HG02678 (cell line): ENCODE measurements around the gene HLA-DOA.
A peak's percentile ranks its signal among the peaks of the same experiment; 100 is the strongest.

ENCODE experiments used
- ATAC-seq: cut with Tn5 transposase; IDR thresholded peaks from one replicate; pipeline ENCODE4 v1.9.1; 2021; ENCODE audit warnings: mild to moderate bottlenecking, moderate library complexity; ENCODE audit not compliant: unreplicated experiment

HLA-DOA gene

DNA sequence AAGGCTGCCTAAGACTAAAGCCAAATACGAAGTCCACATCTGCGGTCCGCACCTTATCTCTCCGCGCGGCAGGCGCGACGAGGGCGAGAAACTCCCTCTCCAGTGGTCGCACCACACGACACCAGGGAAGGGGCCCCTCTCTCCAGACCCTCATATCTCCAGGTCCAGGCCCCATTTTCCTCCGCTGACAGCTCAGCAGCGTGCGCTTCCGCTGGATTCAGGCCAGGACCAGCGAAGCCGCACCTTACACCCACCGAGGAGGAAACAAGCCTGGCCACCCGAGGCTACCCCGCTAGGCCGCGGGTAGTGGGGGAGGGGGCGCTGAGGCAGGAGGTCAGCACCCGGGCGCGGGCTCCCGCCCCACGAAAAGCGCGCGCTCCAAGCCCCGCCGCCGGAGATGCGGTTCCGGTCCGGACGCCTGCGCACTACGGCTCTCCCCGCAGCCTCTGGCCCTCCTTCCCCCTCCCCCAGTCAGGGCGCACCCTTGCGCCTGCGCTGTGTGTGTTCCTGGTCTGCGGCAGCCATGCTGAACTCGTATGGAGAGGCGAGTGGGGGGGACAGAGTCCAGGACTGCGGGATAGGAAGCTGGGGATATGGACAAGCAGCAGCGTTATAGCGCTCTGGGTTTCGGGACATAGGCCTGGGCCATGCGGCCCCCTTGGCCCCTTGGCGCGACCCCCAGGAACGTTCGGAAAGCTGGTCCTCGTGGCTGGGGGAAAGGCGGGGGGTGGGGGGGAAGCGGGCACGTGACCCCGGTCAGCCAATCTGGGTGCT lies 41.1 kb downstream of the HLA-DOA start, which contains the start of gene BRD2:
Gene BRD2 (plus strand): TSS at position 502 of the 774 bp plus-strand sequence. CDS start 4,305 bp downstream, outside the sequence.
- peak; percentile 41 for ATAC-seq

DNA sequence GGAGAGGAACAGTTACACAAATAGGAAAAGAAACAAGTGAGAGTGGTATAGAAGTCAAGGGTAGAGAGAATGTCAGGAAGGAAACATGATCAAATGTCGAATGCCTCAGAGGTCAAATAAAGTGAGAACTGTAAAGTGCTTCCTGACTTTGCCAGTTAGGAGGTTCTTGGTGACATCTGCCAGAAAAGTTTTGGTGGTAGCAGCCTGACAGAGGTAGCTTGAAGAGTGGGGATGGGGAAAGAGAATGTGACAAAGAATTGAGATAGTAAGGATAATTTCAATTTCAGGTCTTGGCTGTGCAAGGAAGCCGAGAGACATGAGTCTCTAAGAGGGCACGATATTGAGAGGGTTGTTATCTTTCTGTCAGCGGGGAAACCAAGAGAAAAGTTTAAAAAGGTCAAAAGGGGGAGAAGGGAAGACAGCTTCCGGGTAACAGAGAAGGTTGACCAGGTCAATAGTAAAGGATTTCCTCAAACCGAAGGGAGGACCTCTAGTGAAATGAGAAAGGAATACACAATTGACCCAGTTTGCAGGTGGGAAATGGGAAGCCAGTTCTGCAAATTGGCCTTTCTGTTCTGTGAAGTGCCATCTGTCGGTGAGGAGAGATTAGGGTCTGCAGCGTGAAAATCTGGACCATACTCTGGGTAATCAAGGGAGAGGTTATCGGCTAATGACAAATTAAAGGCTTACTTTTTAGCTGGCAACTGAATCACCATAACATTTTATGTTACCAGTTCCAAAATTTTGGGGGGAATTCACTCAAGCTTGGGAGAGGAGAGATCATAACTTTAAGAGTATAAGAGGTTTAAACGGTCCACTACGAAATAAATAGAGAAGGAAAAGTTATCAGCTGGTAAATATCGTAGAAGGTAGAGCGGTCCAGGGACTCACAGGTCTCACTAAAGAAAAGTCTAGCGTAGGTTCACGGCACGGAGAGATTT lies 42.0 kb downstream of the HLA-DOA start:
- no peak for ATAC-seq

DNA sequence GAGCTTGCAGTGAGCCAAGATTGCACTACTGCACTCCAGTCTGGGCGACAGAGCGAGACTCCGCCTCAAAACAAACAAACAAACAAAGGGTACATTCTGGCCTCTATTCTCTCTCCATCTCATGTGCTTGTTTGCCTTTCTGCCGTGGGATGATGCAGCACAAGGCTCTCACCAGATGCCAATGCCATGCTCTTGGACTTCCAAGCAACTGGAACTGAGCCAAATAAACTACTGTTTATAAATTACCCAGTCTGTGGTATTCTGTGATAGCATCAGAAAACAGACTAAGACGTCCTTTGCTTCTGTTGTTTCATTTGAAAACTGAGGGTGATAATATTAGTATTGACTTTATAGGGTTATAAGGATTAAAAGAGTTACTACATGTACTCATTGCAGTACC lies 44.6 kb downstream of the HLA-DOA start:
- no peak for ATAC-seq

DNA sequence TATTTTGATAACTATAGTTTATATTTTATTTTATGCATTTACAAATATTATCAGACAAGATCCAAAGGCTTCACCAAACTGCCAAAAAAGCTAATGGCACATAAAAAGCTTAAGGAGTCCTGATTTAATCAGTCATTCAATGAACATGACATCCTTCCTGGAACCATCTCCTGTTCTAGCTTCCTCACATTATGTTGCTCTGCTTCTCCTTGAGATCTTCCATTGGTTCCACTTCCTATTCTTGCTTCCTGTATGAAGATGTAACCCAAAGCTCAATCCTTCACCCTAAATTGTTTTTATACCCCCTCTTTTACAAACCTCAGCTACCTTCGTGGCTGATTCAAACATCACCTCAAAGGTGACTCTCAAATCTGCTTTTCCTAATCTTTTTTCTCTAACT lies 45.5 kb downstream of the HLA-DOA start:
- ATAC-seq, result no peak

DNA sequence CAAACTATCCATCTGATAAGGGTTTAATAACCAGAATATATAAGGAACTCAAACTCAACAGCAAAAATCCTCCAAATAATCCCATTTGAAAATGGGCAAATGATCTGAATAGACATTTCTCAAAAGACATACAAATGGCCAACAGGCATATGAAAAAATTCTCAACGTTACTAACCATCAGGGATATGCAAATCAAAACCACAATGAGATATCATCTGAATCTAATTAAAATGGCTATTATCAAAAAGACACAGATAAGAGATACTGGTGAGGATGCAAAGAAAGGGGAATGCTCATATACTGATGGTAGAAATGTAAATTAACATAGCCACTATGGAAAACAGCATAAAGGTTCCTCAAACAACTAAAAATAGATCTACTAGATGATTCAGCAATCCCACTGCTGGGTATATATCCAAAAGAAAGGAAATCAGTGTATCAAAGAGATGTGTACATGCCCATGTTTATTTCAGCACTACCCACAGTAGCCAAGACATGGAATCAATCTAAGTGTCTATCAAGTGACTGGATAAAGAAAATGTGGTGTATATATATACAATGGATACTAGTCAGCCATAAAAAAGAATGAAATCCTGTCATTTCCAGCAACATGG lies 47.1 kb downstream of the HLA-DOA start:
- ATAC-seq, result no peak

DNA sequence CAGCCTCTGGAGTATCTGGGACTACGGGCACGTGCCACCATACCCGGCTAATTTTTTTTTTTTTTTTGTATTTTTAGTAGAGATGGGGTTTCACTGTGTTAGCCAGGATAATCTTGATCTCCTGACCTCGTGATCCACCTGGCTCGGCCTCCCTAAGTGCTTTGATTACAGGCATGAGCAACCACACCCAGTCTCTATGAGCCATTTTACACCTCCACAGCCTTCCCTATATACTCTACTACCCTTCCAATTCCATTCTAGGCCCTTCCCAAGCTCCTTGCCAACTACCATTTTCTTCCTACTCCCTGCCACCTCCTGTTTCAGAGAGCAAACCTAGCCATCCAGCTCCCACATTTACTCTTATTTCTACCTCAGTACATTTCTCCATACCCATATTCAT lies 48.8 kb downstream of the HLA-DOA start:
- ATAC-seq, result no peak

DNA sequence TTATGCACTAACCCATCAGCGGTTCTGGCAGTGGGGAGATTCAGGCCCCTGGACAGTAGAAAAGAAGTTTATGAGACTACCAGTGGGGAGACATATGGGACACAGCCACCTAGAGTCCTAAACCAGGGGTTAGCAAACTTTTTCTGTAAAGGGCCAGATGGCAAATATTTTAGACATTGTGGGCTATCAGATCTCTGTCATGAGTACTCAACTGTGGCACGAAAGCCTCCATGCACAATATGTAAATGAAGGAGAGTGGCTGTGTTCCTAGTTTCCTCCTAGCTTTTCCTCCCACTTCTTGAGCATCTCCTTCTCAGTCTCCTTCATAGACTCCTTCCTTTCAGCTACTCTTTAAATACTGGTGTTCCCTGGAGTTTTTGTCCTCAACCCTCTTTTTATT lies 53.2 kb downstream of the HLA-DOA start:
- no peak for ATAC-seq

DNA sequence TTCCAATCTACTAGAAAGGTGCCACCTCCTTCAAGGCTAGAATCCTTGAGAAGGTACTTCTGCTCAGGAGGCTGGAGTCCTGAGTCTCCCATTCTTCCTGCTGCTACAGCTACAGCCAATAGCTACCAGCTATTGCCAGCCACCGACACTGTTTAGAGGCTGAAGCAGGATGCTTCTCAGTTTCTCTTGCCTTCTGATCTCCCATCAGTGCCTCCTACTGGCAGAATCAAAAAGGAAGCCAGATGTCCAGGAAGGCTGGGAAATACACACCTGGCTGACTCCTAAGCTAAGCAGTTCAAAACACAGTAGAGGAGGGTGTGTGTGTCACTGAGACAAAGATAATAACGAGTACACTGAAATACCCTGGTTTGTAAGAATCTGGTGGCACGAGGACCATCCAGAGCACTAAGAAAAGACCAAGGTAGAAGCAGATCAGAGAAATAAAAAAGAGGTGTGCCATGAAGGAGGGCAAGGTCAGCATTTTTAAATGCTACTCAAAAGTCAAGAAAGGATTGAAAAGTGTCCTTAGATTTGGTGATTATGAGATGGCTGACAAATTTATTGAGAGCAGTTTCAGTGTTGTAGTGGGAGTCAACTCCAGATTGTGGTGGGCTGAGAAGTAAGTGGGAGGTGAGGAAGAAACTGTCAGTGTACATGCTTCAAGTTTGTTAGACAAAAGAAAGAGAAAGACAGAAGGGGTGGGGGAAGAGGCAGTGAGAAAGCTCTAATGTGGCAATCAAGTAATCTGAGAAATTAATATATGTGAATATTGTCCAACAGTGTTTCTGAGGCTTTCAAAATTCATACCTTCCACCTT lies 54.2 kb downstream of the HLA-DOA start:
- ATAC-seq, result no peak

DNA sequence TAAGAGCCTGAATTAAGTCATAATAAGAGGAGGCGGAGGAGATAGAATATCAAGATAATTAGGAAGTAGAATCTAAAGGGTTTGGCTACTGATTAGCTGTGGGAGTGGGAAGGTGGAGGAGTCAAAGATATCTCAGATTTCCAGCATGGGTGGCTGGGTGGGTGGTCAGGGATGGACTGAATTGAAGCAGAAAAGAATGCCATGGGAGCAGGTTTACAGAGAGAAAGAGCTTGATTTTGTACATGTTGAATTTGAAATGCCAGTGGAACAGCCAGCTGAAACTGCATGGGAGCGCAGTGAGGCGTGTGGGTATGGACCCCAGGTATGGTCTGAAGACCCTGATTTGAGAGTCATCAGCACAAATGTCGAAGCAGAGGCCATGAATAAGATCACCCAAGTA lies 55.1 kb downstream of the HLA-DOA start:
- ATAC-seq, result no peak
